WI38 (cell line): Measurements from ENCODE around the gene SYNDIG1.

ENCODE experiments used
- H3K4me3 ChIP-seq: 2 replicates; pipeline ENCODE4 v1.5.1; 2011; ENCODE audit warnings: low read depth, mild to moderate bottlenecking, control low read depth, low read length
- TF ChIP-seq, protein P1 (sequence below): IDR thresholded peaks from 2 replicates; pipeline ENCODE4 v1.5.1; 2012; ENCODE audit warnings: low read depth, mild to moderate bottlenecking, control low read depth, low read length

The SYNDIG1 gene

DNA sequence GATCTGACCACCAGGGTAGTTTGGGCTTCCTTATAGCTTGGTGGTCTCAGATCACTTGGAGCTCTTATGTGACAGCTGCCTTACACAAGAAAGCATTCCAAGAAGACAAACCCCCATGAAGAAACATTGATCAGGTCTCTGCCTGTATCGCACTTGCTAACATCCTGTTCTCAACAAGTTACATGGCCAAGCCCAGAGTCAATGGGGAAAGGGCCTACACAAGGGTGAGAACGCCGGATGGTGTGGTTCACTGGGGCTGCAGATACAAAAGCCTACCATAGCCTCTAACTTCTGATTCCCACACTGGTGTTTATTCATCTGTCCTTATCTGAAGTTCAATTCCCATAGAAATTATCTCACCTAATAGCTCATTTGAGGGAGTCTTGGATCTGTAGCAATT is 235.5 kb downstream of the SYNDIG1 start:
- TF ChIP-seq, protein P1, sequence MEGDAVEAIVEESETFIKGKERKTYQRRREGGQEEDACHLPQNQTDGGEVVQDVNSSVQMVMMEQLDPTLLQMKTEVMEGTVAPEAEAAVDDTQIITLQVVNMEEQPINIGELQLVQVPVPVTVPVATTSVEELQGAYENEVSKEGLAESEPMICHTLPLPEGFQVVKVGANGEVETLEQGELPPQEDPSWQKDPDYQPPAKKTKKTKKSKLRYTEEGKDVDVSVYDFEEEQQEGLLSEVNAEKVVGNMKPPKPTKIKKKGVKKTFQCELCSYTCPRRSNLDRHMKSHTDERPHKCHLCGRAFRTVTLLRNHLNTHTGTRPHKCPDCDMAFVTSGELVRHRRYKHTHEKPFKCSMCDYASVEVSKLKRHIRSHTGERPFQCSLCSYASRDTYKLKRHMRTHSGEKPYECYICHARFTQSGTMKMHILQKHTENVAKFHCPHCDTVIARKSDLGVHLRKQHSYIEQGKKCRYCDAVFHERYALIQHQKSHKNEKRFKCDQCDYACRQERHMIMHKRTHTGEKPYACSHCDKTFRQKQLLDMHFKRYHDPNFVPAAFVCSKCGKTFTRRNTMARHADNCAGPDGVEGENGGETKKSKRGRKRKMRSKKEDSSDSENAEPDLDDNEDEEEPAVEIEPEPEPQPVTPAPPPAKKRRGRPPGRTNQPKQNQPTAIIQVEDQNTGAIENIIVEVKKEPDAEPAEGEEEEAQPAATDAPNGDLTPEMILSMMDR, result no peak
- no peak overlapping the region for H3K4me3 ChIP-seq

DNA sequence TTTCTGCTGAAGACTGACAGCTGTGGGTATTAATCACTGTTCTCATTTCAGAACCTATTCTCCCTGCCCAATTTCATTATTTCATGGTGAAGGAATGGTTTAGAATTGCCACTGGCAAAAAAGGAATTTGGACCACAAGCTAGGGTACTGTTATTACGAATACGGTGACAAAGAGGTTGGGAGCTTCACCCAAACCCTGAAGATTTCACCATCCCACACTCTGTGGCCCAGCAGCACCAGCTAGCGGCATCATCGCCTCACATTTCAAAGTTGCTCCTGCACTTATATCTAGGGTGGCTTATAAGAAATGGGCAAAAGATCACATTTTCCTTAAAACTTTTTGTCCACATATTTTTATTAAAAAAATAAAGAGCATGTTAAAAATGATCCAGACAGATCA is 236.1 kb downstream of the SYNDIG1 start:
- TF ChIP-seq, protein P1, result no peak
- H3K4me3 ChIP-seq, result no peak overlapping the region

DNA sequence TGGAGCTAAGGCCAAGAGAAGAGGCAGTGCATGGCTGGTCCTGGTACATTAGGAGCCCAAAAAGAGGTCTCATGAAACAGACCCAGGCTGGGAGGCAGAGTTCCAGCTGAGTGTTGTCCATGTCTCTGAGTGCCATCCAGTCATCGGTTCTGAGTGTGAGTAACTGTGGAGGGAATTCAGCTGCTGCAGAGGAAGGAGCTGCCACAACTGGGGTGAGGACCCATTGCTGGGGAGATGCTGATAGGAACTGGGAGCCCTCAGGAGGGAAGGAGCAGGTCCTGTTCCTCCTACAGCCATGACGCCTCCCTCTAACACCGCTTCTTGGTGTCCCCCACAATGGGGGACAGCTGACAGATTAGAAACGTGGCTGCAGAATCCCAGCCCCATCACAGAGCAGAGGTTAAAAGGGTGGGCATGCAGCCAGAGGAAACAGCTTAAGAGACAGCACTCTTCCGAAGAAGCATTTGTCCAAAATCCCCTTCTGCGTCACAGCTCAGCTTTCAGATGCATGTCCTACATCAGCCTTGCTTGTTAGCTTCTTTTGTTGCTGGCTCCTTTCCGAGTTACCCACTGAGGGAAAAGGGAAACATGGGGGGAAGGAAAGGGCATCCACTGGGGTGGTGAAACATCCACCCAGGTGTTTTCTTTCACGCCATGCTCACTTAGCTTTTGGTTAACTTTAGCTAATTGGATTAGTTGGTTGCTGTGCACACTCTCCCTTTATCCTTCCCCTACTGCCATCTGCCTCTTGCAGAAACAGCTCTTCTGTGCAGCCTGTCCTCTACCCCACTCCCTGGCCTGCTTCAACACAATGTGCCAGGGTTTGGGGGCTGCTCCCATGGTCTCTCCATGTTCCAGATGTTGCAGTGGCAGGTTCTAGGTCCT is 239.2 kb downstream of the SYNDIG1 start:
- H3K4me3 ChIP-seq, result no peak overlapping the region
- TF ChIP-seq, protein P1, result no peak
